ENCODE measurements around the gene PIGN.
"Not testable (repeated sequence)": the region's sequence is repeated elsewhere in the genome, so short reads cannot be mapped to it uniquely, and the experiment has no call there.

Gene PIGN

GRCh38 chr18:62177271-62177670, 9.6 kb downstream of the PIGN start:
- FAIRE-seq: no peak

- FAIRE-seq: no peak
Measured at GRCh38 chr18:62175521-62175920, 11.3 kb downstream of the PIGN start.

DNA sequence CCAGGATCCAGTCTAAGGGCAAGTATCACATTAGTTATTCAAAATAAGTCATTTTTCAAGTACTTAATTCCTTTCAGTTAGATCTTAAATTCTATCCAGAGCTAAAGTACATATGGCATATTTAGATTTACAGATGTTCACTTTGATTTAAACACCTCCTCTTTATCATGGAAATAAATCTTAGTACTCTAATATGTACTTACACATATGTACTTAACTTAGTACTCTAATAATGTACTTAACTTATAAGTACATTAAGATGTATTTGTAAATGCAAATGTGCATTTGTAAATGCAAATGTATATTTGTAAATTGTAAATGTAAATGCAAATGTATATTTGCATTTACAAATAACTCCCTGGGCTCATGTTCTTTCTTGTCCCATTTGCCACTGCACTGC, 14.6 kb downstream of the PIGN start:
- FAIRE-seq: peak; percentile 10

GRCh38 chr18:62170857-62171256, 16.0 kb downstream of the PIGN start:
- FAIRE-seq: no peak

GRCh38 chr18:62166524-62166923, 20.3 kb downstream of the PIGN start:
- FAIRE-seq: not testable (repeated sequence)

- no peak for FAIRE-seq
Measured at GRCh38 chr18:62165583-62165982, 21.3 kb downstream of the PIGN start.

DNA sequence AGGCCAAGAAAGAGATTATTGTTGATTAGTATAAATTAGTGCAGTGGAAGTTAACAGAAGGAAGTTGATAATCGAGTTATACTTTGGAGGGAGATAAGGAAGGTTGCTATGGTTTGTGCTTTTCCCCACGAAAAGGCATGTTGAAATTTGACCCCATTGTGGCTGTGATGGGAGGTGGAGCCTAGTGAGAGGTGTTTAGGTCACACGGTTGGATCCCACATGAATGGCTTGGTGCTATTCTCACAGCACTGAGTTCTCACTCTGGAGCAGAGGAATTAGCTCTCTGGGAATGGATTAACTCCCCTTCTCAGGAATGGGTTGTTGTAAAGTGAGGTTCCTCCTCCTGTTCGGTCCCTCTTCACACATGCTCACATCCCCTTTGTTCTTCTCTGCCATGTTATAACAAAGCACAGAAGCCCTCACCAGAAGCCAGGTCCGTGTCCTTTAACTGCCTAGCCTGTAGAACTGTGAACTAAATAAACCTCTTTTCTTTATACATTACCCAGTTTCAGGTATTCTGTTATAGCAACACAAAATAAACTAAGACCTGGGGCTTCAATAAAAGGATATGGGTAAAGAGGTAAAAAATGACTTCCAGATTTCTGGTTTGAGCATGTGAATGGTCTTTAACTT, 21.9 kb downstream of the PIGN start:
- FAIRE-seq: no peak

- no peak for FAIRE-seq
Measured at GRCh38 chr18:62164310-62164709, 22.5 kb downstream of the PIGN start.

DNA sequence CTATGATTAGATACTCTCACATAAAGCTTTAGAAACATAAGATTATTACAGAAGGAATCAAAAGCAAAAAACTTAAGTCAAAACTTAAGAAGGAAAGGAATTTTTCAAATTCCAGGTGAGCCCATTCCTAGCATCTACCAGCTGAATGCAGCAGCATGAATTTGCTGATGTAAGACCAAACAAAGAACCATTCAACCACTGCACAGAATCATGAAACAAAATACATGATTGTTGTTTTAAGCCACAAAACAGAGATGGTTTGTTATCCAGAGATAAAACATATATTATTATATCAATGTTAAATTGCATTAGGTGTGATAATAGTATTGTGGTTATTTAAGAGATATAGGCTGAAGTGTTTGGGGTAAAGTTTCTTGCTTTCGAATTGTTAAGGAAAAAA, 29.0 kb downstream of the PIGN start:
- no peak for FAIRE-seq

DNA sequence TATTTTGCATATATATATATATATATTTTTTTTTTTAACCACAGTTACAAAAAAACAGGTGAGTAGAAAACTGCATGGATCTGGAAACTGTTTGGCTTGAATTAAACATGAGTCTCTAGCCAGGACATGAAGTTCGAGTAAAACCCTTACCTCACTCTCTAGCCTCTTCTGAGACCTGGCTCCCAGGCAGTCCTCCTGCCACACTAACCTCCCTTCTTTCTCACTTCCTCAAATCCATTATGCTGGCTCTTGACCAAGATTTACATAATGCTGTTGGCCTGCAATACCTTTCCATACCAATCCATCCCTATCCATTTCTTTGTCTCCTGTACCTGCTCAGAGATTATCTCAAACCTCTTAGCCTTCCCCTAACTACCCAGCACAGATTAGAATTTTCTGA, 34.0 kb downstream of the PIGN start:
- no peak for FAIRE-seq

GRCh38 chr18:62151068-62151771, 35.6 kb downstream of the PIGN start:
- FAIRE-seq: no peak

DNA sequence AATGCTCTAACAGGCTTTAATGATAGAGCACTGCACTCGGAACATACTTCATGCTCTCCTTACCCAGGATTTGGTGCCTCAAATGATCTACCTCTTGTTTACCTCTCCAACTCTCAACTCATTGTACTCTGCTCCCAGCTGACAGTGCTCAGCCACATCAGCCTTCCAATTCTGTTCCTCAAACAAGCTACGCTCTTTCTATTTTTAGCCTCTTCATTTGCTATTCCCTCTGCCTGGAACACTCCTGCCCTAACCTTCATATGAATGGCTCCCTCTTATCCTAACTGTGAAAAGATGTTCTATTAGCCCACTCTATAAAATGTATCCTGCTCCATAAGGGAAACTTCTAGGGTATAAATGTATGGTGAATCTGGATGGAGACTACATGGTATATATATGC, 42.5 kb downstream of the PIGN start:
- no peak for FAIRE-seq

DNA sequence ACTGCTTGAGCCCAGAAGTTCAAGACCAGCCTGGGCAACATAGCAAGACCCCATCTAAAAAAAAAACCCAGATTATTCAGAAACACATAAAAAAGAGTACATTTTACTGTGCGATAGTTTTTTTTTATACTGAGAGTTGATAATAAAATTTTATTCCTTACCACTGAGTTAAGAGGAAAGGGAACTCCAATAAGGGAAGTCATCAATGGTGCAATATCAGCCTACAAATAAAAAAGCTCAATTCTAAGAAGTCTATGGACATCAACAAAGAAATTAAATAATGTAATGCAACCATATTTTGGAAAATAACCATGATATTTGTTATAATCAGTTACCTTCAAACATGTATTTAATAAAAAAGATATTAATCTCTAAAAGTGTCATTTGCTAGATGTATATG, 46.6 kb downstream of the PIGN start:
- peak; percentile 10 for FAIRE-seq

DNA sequence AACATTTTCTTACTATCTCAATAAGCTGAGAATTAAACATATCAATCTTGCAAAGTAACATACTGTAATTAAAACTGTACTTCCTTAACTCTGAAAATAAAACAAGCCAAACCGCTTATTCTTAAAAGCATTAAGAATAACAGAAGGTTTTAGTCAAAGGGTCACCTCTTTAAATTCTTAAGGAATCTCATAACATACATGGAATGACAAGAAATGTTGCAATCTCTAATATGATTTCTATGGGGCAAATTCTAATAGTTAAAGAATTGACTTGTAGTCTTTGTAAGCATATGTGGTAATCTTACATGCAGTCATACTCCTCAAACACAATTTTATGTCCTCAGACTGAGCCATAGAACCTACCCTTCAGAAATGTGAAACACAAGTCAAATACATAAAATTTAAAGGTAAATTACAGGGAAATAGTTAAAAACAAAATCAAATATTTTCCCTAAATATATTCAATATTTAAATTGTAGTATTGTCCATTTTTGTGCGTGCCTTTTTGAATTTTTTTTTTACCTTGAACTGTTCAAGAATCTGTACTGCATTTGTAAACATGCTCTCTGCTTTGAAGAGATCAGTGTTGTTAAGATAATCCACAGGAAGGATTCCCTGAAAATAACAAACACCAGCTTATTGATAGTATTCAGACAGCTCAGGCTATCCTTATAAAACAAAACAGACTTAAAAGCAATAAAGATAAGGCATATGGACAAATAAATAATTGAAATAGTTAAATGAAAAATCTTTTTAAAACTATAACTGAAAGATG, 48.2 kb downstream of the PIGN start:
- FAIRE-seq: peak; percentile 80

DNA sequence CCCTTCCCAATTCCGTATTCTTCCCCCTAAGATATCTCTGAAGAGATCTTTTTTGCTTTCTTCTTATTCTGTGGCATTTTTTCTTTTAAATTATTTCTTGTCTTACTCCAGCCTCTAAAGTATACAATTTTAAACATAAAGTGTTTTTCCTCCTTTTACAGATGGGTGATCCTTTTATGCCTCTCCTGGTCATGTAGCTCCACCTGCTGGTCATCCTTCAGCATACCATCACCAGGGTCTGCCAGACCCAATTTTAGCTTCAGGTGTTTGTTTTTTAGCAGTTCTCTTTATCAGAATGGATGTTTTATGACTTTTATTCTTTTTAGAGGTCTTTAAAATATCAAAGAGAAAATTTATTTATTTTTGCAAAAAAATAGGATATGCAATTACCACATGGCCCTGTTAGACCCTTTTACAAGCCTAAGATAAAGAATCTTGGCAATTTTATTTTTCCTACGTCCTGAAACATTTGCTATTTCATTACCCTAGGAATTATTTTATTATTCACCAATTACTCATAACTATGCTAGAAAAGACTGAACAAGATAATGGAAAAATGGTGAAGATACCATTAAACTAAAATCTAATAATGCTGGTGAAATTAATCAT, 55.5 kb downstream of the PIGN start:
- peak; percentile 77 for FAIRE-seq

- no peak for FAIRE-seq
Measured at GRCh38 chr18:62128157-62128556, 58.7 kb downstream of the PIGN start.

- no peak for FAIRE-seq
Measured at GRCh38 chr18:62126737-62127136, 60.1 kb downstream of the PIGN start.

GRCh38 chr18:62125702-62126101, 61.2 kb downstream of the PIGN start:
- FAIRE-seq: no peak

DNA sequence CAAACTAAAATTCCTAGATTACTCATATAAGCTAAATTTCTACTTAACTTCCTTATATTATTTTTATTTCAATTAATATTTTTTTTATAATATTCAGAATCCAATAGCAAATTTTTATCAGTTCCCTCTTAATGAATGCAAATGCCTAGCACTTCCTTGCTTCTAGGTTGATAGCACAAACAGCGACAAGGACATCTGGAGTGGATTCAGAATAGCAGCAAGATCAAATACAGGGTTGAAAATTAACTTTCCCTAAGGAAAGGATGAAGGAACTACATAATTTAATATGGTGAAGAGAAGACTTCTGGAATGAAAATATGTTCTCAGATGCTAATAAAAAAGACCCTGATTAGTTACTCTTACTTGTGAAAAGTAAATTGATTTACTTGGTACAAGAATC, 64.5 kb downstream of the PIGN start:
- FAIRE-seq: no peak

DNA sequence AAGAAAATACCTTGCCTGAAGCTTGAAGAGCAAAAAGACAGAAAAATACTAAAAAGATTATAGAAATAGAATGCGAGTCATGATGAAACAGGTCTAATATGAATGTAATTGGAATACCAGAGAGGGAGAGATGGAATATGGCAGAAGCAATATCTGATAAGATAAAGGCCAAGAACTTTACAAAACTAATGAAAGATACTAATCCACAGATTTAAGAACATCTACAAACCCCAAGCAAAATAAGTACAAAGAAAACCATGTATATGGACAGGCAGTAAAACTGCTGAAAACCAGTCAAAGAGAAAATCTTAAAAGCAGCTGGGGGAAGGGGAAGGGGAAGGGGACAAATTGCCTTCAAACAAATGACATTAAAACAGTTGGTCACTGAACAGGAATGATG, 67.0 kb downstream of the PIGN start:
- no peak for FAIRE-seq

DNA sequence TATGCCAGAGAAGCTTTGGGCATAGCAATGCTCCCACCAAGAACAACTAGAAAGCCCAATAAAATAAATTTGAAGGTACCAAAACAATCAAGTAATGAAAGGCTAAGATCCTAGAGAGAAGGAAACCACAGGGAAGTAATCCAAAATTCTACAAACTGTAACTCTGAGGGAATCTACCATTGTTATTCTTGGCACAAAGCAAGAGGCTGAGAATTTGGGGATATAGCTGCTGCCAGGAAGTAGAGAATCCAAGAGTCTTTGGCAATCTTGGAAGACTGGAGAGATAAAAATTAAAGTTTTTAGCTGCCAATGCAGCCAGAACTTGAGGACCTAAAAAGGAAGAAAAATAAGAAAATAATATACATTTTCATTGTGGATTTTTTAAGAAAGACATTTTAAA, 68.5 kb downstream of the PIGN start:
- no peak for FAIRE-seq

DNA sequence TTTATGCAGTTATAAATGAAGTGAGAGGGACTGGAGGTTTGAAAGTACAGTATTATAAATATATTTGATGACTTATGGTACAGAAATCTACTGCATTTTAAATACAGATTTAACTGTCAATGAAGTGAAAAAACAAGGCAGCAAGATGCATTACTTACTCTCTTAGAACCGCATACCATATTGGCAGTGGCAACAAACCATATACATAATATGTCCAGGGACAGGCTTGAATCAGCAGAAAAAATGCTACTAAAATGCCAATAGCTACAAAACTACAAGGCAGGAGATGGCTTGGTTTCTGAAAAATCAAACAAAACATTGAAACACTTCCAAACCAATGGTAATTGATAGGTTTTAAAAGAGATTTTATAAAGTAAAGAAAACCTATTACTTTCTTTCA, 77.2 kb downstream of the PIGN start:
- no peak for FAIRE-seq

DNA sequence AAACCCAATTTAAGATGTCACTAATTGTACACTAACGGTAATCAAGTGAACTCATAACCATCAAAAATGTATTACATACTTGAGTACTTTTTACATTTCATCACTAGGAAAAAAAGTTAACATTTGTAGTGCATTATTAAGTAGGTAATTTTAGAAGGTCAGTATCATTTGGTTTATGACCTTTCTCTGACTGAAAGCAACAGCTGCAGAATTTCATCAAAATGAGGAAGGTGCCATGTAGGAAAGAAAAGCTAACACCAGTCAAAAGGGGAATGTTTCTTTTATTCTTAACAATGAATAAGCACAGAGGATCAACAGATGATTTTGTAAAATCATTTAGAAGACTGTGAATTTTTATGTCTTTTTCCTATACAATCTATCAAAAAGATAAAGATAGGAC, 79.0 kb downstream of the PIGN start:
- peak; percentile 36 for FAIRE-seq

DNA sequence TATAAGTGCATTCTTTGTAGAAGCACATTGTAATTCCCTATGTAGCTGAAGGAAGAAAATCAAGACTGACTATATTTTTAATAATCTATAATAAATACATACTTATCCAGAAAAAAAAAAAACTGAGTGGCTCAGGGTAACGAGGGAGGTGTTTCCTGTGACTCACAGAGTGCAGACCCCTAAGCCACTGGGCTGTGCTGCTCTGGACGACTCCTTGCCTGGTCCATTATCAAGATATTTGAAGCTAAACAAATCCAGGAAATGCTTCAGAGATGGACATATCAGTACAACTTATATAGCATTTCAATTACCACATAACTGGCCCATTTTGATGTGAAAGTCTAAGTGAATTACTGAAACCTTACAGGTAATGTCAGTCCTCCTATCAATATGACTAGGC, 80.6 kb downstream of the PIGN start:
- FAIRE-seq: no peak

All from colon (tissue), 2 donors.